GM19025 (cell line): ENCODE data around the gene GPS1.
A peak's percentile ranks its signal among the peaks of the same experiment; 100 is the strongest.

ENCODE experiments used
- ATAC-seq: cut with Tn5 transposase; IDR thresholded peaks from one replicate; pipeline ENCODE4 v1.9.1; 2021; ENCODE audit warnings: mild to moderate bottlenecking, low read depth, moderate library complexity; ENCODE audit not compliant: unreplicated experiment

GPS1 gene

DNA sequence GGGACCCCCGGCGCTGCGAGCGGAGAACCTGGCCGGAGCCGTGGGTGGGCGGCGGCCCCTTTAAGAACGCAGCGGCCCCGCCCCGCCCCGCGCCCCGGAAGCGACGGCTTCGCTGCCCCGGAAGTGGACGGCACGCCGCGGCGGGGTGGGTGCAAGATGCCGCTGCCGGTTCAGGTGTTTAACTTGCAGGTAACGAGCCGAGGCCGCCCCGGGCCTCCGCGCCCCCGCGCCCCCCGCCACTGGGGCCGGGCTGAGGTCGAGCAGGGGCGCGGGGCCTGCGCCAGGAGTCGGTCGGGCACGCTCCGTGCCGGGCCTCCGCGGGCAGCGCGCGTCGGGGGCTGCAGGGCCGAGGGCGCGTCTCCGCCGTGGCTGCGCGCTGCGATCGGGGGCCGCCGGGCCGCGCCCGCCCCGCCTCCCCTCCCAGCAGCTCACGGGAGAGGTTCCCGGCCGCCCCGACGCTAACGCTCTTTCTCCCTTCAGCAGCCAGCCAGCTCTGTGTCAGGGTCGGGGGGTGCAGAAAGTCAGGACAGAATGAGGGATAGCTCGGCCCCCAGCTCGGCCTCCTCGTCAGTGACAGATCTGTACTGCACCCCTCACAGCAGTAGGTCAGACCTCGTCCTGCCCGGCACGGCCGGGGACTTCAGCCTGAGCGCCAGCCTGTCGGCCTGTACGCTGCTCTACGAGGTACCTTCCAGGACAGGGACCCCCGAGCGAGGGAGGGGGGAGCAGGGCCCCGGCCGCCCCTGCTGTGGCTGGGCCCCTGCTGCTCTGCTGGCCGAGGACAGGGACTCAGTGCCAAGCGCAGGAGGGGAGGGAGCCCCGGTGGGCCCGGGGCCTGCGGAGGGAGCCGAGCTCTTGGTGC lies at the start of gene GPS1, which contains the start of gene RFNG:
TSS of gene GPS1 (plus strand) at position 123 of the 862 bp plus-strand sequence. CDS start at position 157, 34 bp downstream.
TSS of gene RFNG (minus strand) at position 36 of the 862 bp plus-strand sequence. CDS start 45 bp downstream, outside the sequence.
- ATAC-seq: peak; percentile 70

DNA sequence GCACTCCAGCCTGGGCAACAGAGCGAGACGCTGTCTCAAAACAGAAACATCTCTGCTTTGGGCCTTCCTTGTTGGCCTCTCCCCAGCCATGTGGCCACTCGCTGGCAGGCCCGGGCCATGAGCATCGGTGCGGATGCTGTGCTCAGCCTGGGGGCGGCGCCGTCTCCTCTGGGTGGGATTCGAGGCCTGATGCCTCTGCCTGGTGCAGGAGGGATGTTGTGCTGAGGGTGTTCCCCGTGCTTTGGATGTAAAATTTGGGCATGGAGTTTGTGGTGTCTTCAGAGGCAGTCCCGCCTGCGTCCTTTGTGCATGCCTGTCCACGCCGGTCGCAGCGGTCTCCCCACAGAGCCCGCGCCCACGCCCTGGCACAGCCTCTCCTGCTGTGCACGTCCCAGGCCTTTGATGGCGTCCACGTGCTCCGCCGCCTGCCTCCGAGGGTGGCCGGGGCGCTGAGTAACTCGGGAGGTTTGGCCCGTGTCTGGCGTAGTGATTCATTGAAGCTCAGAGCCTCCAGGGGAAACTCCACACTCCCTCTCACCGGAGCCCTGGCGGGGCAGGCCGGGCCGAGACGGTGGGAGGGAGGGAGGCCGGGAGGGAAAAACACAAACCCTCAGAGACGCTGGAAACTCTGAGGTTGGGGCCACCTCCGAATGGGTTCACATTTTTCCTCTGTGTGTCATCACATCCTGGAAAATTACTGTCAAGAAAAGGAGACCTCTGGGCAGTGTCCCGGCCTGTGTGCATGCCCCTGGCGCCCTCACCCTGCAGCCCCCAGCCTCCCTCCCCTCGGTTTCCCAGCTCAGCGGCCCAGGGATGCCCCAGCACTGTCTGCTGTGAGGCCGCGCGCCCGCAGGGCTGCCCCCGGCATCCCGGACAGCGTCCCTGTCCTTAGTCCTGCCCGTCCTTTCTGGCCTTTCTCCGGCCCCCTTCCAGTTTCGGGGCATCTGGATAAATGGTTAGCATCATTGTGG lies 48.0 kb upstream of the GPS1 start:
- no peak for ATAC-seq

DNA sequence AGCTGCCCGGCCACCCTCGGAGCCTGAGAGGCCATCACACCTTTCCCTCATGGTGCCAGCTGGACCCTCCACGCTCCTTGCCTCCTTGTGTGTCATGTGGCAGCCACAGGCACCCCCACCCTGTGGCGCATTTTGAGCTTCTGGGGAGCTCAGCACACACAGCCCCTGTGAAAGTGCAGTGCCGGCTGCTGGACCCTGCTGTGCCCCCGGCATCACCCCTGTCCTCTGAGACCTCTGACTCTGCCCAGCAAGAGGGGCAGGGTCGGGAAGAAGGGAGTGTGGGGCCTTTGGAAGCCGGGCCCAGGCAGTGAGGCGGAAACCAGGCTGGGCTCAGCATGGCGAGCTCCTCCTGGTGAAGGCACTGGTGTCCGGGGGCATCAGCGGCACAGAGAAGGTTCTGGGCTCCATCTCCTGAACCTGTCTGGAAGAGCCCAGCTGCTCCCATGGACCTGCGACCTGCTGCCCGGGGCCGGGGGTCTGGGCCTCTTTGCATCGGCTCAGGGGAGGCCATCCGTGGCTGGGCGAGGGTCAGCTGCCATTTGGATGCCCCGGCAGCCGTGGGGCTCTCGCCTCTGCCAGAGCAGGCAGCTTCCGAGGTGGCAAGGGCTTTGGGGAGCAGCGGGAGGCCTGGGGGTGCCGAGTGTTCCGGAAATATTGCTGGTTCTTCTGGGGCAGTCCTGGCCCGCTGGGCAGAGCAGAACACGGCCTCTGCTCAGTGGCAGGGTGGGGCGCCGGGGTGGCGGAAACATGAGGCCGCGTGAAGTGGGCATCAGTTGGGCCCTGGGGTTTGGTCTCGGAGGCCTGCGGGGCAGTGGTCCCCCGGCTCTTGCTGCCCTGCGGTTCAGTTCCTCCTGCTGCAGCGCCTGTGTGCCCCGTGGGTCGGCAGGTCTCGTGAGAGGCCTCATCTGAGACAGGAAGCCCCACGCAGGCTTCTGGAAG lies 46.9 kb upstream of the GPS1 start:
- ATAC-seq: no peak

DNA sequence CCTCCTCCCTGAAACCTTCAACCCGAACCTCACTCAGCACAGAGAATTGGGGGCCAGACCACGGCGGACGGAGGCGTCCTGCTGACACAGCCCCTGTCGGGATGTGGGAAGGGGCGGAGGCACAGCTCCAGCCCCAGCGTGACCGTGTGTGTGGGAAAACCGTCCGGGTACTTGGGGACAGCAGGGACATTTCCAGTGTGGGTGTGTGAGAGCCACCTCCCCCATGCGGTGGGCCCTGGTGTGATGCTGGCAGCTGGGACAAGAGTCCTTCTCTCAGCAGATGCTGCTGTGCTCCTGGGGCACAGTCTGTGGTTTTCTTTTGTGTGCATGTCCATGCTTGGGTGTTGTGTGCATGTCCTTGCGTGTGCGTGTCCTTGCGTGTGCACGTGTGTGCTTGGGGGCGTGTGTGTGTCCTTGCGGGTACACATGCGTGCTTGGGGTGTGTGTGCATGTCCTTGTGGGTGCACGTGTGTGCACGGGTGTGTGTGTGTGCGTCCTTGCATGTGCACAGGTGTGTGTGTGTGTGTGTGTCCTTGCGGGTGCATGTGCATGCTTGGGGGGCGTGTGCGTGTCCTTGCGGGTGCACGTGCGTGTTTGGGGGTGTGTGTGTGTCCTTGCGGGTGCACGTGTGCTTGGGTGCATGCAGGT lies 45.9 kb upstream of the GPS1 start:
- no peak for ATAC-seq

DNA sequence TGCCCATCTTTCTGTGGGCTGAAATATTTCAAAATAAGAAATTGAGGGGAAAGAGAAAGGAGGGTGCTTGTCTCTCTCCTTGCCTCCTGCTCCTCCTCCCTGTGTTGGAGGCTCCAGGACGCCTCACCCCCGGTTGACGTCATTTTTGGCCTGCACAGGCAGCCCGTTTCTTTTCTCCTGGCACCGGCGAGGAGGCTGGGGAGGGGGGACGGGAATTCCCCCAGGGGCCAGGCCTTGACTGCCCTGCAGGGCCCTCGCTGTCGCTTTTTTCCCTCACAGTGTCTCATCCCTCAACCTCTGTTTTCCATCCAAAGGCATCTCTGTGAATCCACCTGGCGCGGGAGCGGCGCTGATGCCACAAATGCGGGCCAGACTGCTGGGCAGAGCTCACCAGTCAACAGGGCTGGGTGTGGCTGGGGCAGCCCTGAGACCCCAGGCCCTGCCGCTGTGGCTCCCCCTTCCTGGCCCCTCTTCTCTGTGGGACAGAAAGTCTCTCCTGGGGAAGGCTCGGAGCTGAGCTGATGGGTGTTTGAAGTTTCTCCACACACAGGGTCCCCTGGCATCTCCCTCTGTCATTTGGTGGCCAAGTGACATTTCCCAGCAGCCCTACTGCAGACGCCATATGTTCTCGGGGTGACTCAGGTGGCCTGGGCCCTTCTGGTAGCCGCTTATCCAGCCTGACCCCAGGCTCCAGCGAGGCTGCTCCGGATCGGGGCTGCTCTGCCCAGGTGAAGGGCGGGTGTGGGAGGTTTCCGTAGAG lies 45.0 kb upstream of the GPS1 start:
- ATAC-seq: no peak

DNA sequence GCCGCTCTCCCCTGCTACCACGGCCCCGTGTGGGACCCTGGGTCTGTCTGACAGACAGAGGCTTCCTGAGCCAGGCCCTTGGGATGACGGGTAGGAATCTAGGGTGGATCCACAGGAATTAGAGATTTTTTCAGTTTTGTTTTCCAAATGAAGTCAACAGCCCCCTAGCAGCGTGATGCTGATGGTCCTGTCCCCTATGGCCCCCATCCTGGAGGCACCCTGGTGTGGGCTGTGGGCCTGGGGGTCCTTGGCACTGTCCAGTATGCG lies 44.5 kb upstream of the GPS1 start:
- ATAC-seq: no peak

DNA sequence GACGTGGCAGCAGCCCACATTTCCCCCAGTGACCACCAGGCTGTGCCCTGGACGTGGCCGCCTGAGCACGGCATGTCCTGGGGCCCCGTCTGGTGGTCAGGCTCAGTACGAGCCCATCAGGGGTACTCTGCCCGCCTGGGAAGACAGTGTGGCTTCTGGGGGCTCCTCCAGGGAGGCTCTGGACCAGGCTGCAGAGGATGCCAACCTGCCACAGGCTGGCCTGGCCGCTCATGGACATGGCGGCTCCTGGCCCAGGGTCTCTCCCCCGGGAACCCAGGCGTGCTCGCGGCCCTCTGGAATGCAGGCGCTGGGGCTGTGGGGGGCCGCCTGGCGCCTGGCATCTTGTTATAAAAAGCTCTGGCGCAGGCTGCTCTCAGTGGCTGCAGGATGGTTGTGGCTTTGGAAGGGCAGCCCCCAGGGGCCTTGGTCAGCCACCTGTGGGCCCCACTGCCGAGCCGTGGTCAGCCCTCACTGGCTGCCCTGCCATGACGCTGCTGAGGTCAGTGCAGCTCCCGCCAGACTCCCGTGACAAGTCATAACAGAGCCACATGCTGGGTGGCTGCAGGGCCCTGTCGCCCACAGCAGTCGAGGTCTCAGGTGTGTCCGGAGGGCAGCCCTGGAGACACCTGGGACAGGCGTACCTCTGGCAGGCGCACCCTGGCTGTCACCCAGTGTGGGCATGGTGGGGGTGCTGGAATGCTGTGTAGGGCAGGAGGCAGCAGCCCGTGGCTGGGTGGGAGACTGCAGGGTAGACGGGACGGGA lies 44.0 kb upstream of the GPS1 start:
- ATAC-seq: no peak

DNA sequence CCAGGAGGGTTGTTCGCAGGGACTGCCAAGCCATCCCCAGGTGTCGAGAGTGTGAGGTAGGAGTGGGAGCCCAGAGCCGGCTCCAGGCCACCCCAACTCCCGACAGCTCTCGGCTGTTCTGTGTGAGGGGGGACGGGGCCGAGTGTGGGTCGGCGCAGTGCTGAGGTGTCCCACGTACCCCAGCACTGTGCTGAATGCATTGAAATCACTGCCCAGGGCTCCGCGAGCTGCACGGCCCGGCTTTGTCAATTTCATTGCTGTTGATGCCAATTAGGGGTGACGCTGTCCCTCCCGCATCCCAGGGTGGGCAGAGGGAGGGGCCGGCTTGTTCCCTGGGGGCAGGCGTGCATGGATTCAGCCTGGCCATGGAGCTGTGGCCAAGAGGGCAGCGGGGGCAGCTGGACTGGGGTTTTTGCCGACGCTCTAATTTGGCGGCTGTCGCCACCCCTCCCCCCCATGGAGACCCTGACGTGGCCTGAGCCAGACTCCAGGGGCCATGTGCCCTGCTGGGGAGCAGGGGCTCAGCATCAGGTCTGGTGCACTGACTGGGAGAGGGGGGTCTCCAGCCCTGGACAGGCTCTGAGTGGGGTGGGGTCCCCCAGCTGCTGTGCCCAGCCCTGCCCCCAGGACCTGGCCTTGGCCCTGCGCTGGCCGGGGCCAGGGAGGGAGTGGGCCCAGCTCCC lies 43.3 kb upstream of the GPS1 start:
- no peak for ATAC-seq

DNA sequence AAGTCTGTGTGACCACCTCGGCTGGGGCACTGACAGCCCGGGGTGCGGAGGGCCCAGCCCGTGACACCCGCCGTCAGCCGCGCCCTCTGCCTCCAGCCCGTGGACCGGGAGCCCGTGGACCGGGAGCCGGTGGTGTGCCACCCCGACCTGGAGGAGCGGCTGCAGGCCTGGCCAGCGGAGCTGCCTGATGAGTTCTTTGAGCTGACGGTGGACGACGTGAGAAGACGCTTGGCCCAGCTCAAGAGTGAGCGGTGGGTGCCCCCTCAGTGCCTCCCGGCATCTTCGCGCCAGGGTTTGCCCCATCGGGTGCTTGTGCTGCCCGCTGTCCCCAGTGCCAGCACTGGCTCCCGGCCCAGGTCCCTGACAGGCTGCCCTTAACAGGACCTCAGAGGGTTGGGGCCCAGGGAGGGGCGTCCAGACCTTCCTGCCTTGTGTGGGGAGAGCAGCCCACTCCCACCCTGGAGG lies 42.7 kb upstream of the GPS1 start:
- ATAC-seq: no peak

DNA sequence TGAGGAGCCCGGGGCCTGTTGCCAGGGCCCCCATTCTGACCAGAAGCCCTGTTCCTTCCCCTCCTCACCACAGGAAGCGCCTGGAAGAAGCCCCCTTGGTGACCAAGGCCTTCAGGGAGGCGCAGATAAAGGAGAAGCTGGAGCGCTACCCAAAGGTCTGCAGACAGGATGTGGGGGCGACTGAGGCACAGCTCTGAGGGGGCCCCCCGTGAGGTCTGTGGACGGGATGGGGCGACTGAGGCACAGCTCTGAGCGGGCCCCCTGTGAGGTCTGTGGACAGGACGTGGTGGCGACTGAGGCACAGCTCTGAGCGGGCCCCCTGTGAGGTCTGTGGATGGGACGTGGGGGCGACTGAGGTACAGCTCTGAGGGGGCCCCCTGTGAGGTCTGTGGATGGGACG lies 42.3 kb upstream of the GPS1 start:
- no peak for ATAC-seq

DNA sequence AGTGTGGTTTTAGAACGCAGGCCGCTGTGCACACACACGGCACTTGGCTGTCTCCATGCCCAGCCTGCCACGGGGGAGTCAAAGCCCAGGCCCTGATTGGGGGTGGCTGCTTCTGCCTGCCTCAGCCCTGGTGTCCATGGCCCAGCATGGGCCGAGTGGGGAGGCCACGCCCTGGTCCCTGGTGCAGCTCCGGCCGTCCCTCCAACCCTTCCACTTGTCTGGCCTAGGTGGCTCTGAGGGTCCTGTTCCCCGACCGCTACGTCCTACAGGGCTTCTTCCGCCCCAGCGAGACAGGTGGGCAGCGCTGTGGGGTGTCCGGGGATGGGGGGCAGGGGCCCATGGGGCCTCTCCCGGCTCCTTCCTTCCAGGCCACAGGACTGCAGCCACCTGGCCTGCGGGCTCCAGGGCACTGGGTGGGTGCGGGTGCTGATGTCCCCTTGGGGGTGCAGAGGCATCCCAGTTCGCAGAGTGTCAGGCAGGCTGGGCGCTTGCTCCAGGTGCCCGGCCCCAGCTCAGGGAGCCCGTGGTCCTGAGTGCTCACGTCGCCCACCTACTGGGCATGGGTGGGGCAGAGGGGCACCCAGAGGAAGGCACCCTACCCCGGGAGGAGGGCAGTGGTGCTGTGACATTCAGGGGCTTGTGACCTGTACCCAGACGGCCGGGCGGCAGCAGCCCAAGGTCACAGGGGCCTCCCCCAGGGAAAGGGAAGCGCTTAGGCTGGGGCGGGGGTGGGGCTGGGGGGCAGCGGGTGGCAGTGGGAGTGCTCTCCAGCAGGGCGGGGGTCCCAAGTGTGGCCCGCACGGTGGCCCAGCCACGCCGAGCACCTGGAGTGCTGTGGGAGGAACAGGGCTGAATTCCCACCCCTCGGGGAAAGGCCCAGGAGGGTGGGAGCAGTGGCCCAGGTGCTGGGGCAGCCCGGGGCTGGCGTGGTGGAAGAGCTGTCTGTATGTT lies 40.8 kb upstream of the GPS1 start:
- no peak for ATAC-seq

DNA sequence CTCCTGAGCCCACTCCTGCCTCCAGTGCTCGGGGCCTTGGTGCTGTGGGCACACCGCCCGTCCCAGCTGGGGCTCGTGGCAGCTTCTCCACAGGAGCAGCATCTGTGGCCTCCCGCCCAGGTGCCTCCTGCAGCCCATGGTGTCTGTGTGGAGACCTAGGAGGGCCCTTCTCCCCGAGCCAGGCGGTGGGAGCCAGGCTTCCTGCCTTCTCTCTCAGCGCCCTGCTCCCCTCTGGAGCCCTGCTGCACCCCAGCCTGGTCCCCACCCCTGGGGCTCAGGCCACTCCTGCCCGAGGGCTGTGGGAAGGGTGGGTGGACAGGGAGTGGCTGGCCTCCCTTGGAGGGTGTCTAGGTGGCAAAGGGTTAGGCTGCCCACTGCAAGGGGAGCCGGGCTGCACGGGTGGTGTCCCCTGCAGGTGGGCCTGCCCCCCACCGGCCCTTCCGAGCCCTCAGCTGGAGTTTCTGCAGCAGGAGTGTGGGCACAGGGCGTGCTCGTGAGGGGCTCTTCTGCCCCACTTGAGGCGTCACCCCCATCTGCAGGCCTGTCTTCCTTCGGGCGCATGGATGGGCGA lies 40.0 kb upstream of the GPS1 start:
- ATAC-seq: no peak

DNA sequence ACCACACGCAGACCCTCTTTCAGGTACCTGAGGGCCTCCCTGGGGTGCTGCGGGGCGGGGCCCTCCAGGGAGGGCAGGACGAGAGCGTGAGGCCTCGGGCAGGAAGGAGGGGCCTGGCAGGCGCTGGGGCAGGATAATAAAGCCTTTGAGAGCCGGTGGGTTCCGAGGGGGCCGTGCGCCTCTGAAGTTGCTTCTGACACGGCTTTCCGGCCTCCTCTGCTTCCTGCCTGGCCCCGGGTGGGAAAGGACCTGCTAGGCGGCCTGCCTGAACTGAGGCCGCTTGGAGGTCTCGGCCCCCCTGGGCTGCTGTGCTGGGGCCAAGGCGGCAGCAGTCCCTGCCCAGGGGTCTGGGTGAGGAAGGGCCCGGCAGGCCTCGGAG lies 39.4 kb upstream of the GPS1 start:
- no peak for ATAC-seq

DNA sequence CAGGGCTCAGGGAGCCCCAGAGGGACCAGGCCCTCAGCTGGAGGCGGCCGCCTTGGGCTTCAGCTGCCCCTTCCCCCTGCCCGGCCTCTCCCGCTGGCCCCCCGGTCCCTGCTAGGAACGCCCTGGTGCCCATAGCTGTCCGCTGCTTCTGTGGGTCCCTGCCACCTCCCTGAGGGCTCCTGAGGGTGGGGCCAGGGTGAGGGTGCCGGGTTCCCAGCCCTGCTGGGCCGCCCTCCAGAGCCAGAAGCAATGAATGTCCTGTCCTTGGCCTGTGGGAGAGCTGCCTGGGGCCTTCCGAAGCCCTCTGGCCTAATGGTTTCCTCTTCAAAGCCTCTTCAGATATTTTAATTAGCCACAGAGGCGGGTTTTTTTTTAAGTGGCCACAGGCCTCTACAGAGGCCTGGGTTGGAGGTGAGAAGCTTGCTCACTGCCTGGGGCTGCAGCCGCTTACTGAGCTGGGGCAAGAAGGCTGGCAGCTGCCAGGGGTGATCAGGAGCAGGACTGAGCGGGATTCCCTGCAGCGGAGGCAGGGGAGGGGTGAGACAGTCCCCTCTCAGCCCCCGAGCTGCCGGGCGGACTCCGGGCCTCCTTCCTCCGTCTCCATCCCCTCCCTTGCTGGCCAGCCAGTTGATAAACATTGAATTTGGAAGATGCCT lies 38.9 kb upstream of the GPS1 start:
- no peak for ATAC-seq

DNA sequence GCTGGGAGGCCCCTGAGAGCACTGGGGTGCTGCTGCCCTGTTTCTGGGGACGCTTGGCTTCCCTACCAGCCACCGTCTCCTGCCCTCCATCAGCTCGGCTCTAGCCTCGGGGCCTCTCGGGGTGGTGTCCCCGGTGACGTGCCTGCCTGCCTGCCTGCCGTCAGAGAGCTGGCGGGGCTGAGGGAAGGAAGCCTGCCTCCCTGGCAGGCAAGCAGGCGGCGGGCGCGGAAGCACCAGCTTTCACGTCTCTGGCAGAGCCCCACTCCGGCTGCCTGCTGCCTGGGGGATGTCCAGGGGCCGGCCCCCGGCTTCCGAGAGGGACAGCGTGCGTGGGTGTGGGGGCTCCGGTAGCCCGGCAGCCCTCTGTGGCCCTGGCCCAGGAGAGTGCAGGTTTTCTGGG lies 38.4 kb upstream of the GPS1 start:
- no peak for ATAC-seq

DNA sequence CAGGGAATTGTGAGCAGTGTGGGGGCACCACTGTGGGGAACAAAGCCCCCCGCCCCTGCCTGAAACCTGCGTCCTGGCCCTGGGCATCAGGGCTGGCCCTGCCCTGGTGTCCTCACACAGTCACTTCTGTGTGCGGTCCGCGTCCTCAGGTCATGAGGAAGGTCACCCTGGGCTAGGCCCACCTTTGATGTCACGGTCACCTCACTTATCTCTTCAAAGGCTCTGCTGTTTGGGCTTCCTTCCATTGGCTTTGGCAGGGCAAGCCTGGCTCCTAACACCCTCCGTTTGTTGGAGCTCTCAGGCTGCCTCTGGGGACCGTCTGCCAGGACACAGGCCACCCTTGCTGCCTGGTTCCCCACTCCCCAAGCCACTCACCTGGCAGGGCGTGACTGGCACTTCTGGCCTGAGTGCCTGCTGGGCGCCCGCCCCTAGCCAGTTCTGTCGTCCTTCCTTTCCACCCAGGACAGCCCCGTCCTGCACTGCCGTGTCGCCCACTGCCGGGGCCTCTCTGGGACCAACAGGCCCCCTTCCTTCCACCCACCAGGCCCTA lies 37.9 kb upstream of the GPS1 start:
- no peak for ATAC-seq
